NCI-H345 treated with DMSO at 0.1 percent for 48 hours (cell line): ENCODE data around the gene RASA3.
"Not testable (repeated sequence)": the region's sequence is repeated elsewhere in the genome, so short reads cannot be mapped to it uniquely, and the experiment has no call there.

Experiments used
- DNase-seq: peaks from one replicate; lab custom pipeline; 2025; ENCODE audit not compliant: unreplicated experiment; lab: John Stamatoyannopoulos, UW

Gene RASA3

DNA sequence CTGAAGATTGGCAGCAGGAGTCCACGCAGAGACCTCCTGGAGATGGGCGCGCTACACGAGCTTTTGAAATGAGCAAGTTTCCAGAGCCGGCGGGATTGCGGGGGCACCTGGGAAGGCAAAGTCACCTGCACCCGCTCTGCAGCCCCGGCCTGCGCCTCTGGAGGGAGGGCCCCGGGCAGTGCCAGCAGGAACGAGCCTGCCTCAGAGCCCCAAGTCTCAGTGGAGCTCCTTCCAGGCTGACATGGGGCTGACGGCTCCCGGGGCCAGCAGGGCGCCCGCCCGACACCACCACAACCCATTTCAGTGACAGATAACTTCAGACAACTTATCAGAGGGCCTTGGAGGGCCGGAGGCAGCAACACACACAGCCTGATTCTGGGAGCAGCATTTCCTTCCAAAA is 45.0 kb downstream of the RASA3 start:
- no peak for DNase-seq

DNA sequence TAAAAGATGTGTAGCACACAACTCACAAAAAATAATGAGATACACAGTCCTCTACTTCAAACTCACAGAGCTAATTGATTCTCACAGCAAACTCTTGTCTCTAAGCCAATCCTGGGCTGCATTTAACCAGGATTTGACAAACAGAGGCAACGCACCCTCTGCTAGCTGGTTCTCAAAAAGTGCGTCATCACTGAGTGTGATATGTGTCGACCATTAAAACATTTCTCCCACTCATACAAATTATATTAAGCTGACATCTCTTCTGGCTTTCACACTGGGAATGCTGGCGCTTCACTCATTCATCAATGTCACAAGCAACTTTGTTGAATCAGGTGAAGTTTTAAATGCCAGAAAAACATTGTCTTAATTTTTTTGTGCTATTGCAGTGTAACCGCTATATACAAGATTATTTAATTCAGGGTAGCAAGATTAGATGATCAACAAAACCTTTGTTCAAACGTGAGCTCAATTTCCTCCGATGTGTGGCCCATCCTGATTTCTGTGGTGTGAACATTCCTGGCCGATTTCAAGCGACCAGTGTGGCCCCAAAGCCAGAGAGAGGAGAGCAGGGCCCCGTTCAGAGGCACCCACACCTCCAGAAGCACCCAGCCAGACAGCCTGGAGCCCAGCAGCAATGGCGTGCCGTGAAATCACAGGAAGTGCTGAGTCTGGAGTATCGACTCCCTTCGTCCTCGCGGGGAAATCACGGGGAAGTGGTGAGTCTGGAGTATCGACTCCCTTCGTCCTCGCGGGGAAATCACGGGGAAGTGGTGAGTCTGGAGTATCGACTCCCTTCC is 49.4 kb downstream of the RASA3 start:
- DNase-seq: no peak

GRCh38 chr13:114081761-114082681 is 50.4 kb downstream of the RASA3 start:
- DNase-seq: no peak

- no peak for DNase-seq
These were observed 51.5 kb downstream of the RASA3 start for GRCh38 chr13:114080739-114081561.

GRCh38 chr13:114079601-114080536 is 52.6 kb downstream of the RASA3 start:
- DNase-seq: no peak

GRCh38 chr13:114078461-114079451 is 53.7 kb downstream of the RASA3 start:
- no peak for DNase-seq

DNA sequence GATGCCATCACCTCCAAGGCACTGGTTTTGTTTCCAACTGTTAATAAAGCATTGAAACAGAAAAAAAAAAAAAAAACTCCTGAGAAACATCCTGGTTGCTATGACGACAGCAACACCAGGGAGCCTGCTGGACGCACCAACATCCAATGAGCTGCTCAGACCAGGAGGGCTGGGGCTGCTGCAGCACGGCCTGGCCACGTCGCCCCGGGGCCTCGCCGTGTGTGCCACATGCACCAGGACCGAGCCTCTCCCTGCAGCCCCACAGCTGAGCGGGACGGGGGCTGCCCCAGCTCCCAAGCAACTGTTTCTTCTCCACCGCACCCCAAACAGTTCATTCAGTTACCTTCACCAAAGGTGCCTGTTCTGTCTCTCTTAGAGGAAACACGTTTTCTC is 54.5 kb downstream of the RASA3 start:
- DNase-seq: no peak

DNA sequence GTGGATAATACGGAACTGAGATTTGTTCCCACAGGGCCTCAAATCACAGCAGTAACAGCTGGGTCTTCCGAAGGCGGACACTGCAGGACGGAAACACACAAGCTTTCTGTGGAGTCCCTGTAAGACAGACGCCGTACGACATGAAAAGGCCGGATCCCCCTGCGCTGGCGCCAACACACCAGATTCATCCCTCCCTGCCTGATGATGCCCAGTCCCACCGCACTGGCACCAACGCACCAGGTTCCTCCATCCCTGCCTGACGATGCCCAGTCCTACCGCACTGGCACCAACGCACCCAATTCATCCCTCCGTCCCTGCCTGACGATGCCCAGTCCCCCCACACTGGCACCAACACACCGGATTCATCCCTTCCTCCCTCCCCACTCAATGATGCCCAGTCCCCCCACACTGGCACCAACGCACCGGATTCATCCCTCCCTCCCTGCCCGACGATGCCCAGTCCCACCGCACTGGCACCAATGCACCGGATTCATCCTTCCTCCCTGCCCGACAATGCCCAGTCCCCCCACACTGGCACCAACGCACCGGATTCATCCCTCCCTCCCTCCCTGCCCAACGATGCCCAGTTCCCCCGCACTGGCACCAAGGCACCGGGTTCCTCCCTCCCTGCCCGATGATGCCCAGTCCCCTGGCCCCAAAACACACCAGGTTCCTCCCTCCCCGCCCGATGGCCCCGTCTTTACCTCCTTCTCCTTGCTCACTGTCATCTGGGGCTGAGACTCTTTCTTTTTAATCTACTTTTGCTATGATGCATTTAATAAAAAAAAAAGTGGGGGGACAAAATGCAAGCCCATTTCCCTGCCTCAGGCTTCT is 55.1 kb downstream of the RASA3 start:
- DNase-seq: no peak

- DNase-seq: no peak
These were observed 55.9 kb downstream of the RASA3 start for GRCh38 chr13:114076329-114077090.

- not testable (repeated sequence) for DNase-seq
These were observed 56.6 kb downstream of the RASA3 start for GRCh38 chr13:114075811-114076210.

GRCh38 chr13:114074671-114075315 is 57.6 kb downstream of the RASA3 start:
- DNase-seq: no peak

GRCh38 chr13:114073881-114074612 is 58.4 kb downstream of the RASA3 start:
- no peak for DNase-seq

DNA sequence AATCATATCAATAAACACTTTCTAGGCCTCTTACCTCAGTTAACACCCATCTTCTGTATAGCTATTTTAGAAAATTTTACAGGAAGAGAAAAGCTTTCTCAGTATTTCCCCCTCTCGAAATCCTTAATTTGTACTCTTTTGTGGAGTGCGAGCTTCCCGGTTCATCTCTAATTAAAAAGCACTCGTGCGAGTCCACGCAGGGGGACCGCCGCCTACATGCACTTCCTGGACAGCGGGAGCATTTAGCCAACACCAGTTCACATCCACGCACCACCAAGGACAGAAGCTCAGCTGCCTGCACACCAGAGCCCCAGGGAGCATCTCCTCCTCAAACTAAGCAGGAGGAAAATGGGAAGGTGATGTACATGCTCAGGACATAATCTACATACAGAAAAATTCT is 60.0 kb downstream of the RASA3 start:
- no peak for DNase-seq

DNA sequence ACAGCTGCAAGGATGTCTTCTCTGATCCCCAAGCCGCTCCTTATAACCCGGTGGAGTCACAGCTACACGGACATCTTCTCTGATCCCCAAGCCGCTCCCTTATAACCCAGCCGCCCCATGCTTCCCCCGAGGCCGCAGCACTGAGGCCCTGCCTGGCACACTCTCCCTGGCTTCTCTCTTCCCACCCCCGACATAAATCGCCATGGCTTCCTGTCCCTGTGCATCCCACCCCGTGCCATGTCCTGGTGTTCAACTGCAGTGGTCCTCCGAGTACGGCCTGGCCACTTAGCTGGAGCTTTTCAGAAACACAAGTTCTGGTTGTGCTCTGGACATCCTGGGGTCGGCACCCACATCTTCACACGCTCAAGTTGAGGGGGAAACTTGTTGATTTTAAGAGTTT is 60.4 kb downstream of the RASA3 start:
- no peak for DNase-seq

- no peak for DNase-seq
These were observed 61.0 kb downstream of the RASA3 start for GRCh38 chr13:114071410-114071809.
